Ovary (tissue), 3 donors: Measurements from ENCODE around the gene DELE1.

ENCODE experiments used
- CTCF ChIP-seq, 3 donors: fragments of 450-650 bp in 2 of 3; fragments of 200-600 bp in 1 of 3; IDR thresholded peaks; one replicate each; pipeline versions ENCODE4 v1.5.1 to v1.8.0; 2016 to 2022; ENCODE audit warnings: antibody characterized with exemption in 3 of 3, mild to moderate bottlenecking in 1 of 3
- POLR2A ChIP-seq: fragments of 450-650 bp; IDR thresholded peaks from one replicate; pipeline ENCODE4 v1.6.1; 2017; ENCODE audit warnings: antibody characterized with exemption, mild to moderate bottlenecking, moderate library complexity
- donor health status: DM: no; HTN: no; CAD: no.

DNA sequence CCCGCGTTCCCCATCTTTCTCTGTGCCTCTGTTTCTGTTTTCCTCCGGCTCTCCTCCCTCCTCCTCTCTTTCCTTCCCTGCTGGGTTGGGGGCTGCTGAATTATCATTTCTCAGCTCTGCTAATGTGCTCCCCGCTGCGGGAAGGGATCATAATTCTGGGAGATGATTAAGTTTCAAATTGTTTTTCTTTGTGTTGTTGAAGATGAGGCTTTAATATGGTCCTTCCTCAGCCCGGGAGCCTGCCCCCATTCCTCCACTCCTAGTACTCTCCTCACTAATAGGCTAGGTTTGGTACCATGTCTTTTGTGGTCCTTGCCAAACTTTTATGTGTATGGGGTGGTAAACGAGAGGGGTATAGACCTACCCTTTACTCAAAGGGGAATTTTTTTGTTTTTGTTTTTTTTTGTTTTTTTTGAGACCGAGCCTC is 39.8 kb upstream of the DELE1 start:
- no peak for TF ChIP-seq CTCF (IDR thresholded peaks at IDR 0.05)
- no peak for TF ChIP-seq POLR2A
